DMS53 (cell line): Measurements from ENCODE around the gene PTMA.
"Not testable (repeated sequence)": the region's sequence is repeated elsewhere in the genome, so short reads cannot be mapped to it uniquely, and the experiment has no call there.

Experiments
- DNase-seq: peaks from one replicate; lab custom pipeline; 2025; lab: John Stamatoyannopoulos, UW

Gene PTMA, protein sequence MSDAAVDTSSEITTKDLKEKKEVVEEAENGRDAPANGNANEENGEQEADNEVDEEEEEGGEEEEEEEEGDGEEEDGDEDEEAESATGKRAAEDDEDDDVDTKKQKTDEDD

GRCh38 chr2:231707927-231708772 lies at the start of gene PTMA:
Gene PTMA, plus strand, starts transcription at chr2:231708525. Its CDS starts 182 bp downstream, at chr2:231708707.
- DNase-seq, result peak; percentile 99

DNA sequence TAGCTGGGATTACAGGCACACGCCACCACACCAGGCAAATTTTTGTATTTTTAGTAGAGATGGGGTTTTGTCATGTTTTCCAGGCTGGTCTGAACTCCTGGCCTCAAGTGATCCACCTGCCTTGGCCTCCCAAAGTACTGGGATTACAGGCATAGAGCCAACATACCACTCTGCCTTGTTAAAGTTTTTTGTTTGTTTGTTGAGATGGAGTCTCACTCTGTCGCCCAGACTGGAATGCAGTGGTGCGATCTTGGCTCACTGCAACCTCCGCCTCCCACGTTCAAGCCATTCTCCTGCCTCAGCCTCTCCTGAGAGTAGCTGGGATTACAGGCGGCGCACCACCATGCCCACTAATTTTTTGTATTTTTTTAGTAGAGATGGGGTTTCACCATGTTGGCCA lies 48.3 kb upstream of the PTMA start:
- DNase-seq, result not testable (repeated sequence)

- no peak for DNase-seq
These were observed 47.5 kb upstream of the PTMA start for GRCh38 chr2:231660860-231661259.

DNA sequence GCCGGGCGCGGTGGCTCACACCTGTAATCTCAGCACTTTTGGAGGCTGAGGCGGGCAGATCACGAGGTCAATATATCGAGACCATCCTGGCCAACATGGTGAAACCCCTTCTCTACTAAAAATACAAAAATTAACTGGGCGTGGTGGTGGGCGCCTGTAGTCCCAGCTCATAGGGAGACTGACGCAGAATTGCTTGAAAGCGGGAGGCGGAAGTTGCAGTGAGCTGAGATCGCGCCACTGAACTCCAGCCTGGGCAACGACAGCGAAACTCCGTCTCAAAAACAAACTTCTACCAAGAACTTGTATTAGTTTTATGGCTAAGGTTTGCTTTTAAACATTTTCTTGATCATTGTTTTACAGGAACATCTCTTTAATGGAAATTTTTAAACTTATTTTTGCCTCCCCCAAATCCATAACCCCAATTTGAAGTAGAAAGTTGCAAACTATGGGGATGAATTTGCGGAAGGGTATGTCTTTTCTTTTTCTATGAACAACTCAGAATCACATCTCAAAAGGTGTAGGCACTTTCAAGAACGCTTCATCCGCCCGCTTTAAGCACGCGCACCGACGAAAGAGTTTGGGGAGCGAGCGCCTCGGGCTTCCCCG lies 46.8 kb upstream of the PTMA start:
- no peak for DNase-seq

DNA sequence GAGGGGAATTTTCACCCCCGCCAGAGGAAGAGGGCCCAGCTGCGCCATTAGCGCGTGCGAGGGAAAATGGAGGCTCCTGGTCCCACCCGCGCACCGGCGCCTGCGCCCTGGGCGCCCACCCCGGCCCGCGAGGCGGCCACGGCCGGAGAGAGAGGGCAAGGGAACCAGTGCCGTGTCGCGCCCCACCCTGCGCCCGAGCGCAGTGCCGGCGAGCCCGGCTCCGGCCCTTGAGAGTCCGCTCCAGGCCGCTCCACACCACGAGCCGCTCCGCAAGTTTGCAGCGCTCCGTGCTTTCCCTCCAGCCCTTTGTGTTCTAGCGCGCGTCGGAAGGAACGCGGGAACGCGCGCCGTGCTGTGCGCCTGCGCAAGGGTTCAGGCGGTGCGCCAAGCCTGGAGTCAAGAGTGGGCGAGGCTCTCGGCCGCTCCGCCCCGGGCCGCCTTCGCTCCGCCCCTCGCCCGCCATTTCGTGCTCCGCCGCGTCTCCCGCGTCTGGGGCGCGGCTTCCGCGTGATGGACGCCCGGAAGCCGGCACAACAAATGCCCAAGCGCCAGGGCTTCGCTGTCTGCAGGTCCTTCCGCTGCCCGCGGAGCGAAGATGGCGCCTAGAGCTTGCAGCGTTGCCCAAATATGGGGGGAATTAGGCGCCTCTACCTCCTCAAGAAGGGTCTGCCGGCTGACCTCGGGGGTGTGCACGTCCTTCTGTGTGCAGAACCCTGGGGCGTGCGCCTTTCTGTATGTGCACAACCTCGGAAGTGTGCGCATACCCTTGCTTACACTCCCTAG lies 46.1 kb upstream of the PTMA start:
- peak; percentile 98 for DNase-seq

DNA sequence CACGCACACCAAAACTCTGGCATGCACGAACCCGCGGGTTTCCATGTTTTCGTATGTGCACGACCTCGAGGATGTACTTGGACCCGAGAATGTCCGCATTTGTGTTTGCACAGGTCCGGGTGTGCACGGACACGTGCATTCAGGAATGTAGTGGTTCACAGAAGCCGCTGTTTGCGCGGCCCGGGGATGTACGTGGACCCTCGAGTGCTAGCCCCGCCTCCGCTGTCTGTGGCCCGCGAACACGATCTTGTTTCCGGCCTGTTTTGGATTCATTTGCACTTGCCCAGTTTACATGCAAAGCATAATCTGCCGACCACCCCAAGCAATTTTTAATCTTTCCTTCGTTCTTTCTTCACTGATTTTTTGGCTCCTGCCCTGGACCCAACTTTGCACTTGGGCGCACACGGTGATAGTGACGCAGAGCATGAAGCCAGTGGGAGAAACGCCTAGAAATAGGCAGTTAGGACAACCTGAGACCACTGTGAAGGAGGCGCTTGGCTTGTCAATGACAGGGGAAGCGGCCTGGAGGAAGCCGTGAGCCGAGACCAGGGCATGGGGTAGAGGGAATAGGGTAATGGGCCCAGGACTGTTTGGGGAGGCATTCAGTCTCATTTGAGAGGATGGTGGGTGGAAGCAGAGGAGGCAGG lies 45.4 kb upstream of the PTMA start:
- DNase-seq, result no peak

DNA sequence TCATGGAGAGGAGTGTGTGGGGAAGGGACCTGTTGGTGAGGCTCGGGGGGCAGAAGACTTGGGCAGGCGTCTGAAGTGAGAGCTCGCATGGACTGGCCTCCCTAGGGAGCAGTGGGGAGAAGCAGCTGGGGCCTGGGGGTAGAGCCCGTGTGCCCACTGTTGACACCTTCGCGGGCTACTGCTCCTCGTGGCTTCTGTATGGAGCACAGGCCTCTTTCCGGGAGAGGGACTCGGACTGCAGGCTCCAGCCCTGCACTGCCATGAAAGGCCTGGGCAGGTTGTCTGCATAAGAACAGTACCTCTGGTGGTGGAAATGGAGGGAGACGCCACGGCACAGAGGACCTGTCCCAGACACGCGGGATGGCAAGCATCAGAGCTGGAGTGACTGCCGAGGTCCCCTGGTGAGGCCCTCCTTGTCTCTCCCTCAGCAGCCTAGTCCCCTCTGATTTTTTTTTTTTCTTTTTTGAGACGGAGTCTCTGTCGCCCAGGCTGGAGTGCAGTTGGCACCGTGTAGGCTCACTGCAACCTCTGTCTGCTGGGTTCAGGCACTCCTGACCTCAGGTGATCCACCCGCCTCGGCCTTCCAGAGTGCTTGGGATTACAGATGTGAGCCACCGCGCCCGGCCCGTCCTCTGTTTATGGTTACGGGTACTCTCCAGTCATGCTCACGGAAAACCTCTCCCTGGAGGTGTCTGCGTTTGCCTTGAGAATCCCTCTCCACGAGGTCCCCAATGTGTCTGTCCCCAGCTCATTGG lies 44.7 kb upstream of the PTMA start:
- DNase-seq, result peak; percentile 20

DNA sequence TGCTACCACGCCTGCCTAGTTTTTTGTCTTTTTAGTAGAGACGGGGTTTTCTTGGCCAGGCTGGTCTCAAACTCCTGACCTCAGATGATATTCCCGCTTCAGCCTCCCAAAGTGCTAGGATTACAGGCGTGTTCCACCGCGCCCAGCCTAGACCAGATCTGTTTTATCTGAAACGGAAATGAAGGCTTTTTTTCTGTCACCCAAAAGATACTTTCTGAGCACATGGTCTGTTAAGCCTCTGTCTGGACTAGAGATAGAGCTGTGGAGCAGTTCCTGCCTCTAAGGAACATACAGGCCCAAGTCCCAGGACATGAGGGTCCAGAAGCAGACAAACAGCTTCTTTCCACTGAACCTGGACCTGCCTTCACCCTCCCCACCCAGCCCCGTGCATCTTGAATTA lies 43.6 kb upstream of the PTMA start:
- DNase-seq, result no peak

DNA sequence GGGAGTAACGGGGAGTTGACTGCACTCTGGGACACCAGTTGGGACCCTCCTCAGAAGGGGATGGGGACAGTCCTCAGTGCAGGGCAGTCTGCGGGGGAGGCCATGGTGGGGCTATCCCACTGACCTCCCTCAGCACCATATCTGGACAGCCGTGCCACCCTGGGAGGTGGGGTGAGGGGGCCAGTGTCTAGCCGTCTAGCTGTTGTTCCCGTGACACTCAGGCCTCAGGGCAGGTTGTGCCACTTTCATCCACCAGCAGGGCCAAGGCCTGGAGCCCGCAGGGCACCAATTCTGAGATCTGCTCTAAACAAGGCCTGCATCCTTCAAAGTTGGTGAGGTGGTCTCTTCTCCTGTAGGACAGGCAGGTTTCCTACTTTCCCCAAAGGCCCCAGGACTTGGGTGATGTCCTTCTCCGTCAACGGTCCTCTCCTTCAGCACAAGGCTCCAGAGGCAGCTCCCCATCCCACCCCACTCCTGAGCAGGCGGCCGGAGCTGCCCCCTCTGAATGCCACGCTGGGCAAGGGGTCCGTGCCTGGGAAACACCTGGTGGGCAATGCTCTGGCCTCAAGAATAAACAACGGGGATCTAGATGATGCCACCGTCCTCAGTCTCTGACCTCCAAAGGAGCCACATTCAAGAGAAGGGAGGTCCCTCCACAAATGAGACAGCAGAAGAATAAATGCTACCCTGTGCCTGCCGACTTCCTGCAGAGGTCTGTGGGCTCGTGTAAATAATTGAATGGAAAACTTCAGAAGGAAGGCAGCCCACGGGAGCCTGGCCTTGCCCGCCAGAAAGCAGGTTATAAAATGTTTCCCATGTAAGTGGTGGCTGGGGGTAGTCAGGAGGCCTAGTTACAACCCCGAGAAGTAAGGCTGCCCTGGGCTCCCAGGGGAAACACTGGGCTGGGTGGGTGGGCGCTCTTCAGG lies 42.8 kb upstream of the PTMA start:
- DNase-seq, result no peak

DNA sequence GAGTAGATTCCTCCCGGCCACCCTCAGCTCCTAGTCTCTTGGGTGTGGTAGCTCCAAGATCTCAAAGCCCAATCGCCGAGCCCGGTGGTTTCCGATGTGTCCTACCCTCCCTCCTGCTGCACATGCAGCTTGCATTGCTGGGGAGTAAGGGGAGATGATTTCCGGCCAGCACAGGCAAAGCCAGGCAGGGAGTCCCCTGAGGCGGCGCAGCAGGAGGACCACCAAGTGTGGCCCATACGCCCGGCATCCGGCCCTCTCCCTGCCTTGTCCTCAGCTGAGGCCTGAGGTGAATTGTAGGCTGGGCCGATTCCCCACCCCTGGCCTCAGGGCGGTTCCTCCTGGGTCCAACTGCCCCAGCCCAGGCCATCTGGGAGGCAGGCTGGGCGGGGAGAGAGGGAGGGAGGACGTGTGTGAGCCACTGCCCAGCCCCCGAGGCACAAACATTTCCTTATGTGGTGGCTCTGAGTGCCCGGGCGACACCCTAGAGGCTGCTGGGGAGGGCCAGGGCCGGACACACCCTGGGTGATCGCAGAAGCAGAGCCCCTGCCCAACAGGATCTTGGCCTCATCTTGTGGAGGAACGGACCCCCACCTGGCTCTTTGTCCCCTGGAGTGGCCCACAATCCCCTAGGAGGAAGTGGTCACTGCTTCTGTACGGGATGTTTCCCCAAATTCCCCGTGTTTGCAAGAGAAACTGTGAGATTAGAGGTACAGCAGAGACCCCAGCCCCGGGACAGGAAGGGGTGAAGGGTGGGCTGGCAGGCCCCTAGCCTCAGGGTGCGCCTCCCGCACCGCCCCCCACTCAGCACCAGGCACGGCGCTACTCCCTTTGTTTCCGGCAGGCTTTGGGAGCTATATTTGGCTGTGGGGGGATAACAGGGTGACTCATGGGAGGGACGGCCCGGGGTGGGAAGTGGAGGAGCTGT lies 41.9 kb upstream of the PTMA start:
- peak; percentile 97 for DNase-seq

DNA sequence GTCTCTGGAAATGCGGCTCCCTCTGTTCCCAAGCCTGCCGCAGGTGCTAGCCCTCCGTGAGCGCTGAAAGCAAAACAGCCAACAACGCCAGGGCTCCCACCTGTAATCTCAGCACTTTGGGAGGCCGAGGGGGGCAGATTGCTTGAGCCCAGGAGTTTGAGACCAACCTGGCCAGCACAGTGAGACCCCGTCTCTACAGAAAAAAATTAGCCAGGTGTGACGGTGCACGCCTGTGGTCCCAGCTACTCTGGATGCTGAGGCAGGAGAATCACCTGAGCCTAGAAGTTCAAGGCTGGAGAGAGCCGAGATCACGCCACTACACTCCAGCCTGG lies 41.3 kb upstream of the PTMA start:
- no peak for DNase-seq

- DNase-seq, result no peak
These were observed 40.8 kb upstream of the PTMA start for GRCh38 chr2:231667496-231667895.

- no peak for DNase-seq
These were observed 39.3 kb upstream of the PTMA start for GRCh38 chr2:231668981-231669380.

GRCh38 chr2:231671270-231672050 lies 36.9 kb upstream of the PTMA start:
- DNase-seq, result no peak

DNA sequence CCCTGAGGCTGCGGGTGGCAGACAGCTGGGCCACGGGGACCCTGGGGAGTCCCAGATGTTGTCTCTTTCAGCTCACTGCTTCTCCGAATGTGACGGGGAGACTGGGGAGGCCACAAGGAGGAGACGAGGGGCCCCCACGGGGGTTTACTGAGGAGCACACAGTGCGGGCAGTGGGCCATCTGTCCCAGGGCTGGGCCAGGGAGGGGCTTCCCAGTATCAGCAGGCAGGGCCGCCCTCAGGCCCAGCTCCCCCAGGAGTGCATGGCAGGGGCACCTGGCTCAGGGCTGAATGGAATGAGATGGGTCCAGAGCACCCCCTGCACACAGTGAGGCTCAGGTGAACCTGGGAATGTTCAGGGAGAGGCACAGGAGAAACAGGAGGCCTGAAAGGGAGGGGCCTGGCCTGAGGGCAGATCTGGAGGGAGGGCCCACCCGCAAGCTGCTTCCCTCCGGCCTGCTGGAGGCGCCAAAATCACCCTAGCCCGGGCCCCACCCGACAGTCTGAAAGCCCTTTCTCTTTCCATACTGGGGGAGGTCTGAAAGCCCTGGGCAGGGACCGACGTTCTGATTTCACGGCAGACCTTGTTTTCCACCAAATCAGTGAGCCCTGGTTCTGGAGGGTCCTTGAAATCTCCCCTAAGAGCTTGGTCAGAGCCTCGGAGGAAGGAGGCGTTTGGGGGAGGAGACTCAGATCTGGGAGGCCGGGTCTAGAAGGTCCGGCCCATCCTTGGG lies 35.5 kb upstream of the PTMA start:
- peak; percentile 89 for DNase-seq

DNA sequence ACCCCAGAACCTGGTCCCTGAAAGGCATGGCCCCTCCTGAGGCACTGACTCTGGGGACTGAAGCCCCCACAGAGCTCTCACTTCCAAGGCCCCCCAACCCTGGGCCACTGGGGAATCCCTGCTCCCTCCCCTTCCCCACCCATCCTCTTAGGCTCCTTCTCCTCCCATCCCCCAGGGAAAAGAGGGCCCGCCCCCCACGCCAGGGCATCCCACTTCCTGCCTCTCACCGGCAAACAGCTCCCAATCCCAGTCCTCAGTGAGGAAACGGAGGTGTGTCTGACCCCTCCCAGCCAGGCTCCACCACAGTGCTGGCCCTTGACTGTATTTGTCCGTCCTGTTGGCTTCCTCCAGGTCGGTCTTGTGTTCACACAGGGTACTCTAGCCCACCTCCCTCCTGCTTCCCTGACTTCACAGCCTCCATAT lies 35.0 kb upstream of the PTMA start:
- peak; percentile 95 for DNase-seq

GRCh38 chr2:231674587-231675338 lies 33.6 kb upstream of the PTMA start:
- peak; percentile 78 for DNase-seq
